Stimulated activated CD8-positive, alpha-beta memory T cell treated with anti-CD3 and anti-CD28 coated beads, Interleukin-15, amount 100 ng/mL, for 24 hours (primary cell): ENCODE results near the gene BCDIN3D.

Experiments
- DNase-seq: peaks from one replicate; pipeline ENCODE4 v3.0.0-alpha.2; 2020; ENCODE audit warnings: low read depth

The BCDIN3D gene

DNA sequence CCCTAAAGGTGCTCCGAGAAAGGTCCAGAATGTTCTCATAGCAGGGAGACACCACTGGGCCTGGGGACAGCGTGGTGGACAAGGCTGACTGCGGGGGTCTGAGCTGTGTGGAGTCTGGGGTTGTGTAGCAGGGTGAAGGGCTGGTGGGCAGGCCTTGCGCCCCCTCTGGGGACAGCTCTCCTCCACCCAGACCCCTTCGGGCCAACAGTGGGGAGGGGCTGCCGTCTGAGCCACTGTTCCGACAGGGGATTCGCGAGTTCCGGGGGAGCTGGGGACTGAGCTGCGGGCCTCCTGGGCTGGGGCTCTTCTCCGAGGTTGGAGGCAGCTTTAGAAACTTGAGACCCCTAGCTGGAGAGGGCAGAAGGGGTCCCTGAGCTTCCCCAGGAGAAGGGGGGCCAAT is 46.8 kb downstream of the BCDIN3D start:
- DNase-seq = no peak

DNA sequence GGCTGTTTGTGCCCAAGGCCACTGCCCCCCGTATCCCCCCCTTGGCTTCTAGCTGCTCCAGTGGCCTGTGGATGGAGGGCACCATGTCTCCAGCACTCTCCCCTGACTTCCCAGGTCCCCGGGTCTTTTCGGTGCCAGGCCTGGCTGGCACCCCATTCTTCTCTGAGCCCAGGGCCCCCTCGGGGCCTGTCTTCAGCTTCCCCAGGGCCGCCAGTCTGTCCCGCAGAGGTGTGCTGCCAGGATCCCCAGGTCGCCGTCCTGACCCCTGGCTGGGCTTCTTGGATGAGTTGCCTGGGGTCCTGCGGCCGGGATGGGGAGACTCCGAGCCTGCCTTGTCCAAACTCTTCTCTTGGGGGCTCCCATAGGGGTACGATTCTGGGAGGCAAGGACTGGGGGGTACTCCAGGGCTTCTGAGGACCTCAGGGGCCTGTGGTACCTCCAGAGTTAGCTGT is 47.2 kb downstream of the BCDIN3D start:
- no peak for DNase-seq

DNA sequence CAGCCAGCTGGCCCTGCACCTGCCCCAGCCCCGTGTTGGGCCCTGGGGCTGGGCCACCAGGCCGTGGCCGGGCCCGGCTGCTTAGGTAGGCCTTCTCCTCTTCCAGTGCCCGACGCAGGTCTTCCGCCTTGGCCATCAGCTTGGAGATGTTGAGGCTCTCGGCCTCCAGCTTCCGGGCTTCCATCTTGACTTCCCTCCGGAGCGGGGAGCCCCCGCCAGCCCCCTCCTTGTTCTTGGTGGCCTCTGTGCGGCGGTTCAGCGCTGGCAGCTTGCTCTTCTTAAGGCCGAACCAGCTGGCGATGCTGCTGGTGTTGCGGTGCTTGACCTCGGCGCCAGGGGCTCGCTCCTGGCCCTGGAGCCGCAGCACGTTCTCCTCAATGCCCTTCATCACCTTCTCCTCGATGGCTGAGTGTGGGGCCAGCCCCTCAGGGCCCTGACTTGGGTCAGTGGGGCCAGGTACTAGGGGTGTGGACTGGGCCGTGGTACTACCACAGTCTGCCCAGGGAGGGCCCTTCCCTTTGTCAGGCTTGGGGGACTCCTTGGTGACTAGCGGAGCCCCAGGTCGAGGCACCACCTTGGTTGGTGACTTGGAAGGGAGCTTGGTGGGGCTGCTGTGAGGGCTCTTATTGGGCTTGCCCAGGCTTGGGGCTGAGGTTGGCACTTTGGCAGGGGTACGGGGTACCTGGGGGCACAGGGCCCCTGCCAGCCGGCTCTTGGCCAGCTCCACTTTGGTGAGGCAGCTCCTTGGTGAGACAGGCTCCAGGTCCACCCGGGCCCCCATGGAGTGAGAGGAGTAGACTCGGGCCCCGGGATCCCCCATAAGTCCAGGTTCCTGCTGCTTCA is 47.9 kb downstream of the BCDIN3D start:
- no peak for DNase-seq

DNA sequence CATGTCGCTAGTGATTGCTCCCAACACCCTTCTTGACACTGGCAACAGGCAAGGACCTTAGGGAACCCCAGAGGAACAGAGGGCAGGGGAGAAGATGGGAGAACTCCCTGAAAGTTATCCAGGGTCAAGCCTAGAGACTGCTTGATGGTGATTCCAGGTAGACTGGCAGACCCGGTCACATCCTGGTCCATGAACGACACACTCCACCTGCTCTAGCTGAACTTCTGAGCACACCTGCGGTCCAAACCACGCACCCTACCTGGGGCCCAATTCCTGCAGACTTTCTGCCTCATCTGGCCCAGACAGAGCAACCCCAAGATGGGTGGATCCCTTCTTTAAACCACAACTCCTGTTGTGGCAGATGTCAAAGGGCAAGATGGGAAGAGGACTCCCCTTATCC is 48.9 kb downstream of the BCDIN3D start:
- no peak for DNase-seq

DNA sequence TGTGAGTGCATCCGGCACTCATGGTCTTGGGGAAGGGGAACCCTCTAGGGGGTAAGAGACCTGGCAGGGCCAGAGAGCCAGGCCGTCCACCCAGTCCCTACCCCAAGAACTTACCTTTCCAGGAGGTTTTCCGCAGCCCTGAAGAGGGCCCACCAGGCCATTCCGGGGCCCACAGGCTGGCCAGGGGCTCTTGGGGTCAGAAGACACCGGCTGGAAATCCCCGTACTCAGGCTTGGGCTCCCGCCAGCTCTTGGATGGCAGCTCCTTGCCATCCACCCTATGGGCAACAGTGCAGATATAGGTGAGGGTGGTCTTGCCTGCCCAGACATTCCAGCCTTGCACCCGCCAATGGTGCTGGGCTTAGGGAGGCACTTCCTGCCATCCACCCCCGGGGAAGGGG is 49.3 kb downstream of the BCDIN3D start:
- DNase-seq = no peak

DNA sequence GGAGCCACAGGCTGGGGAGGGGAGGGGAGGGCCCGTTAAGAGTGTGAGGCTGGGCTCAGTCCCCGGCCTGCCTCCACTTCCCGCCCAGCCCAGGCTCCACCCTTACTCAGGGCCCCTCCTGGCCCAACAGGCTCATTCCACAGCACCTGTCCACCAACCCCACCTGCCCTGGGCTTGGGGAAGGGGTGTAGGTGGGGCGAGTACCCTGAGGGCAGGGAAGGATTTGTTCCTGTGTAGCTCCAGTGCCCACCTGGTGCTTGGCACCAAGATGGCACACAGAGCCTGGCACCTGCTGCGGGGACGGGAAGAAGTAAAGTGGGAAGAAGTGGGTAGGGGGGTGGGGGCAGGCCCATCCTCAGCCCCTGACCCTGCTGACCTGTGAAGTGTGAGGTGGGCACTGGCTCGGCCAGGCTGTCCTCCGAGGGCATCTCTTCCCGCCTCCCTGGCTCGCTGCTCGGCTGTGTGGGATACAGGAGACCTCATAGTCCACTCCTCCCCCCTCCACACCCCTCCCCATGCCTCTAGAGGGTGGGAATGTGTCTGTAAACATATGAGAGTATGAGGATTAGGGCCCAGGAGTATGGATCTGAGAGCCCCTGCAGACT is 49.8 kb downstream of the BCDIN3D start:
- DNase-seq = no peak

DNA sequence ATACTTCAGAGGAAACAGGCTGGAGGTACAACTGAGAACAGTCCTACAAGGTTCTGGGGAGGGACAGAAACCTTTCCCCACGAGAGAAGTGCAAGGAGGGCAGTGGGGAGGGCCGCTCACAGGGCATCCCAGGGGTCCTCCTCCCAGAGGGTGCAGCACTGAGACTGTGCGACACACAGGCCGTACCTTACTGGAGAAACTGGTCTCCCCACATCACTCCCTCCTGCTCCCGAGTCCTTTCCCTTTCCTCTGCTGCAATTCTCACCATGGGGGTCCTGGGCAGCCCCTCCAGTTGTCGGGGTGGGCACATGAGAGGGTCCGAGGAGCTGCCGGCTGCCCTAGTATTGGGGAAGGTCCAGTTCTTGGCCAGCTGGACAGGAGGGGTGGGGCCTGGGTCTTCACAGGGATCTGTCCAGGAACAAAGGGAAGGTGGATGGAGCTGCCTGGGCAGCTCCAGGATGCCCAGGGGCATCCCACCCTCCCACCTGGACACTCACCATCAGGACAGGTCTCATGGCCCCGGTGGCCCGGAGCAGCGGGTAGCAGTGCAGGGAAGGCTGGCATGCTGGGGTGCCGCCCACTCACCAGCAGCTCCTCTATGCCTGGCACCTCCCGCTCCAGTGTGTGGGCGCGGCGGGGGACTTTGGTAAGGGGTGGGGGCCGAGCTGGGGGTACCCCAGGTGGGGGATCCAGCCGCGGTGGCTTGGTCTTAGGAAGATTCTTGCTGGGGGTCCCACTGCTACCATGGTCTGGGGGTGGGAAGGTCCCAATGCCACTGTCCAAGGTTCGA is 50.5 kb downstream of the BCDIN3D start:
- no peak for DNase-seq

DNA sequence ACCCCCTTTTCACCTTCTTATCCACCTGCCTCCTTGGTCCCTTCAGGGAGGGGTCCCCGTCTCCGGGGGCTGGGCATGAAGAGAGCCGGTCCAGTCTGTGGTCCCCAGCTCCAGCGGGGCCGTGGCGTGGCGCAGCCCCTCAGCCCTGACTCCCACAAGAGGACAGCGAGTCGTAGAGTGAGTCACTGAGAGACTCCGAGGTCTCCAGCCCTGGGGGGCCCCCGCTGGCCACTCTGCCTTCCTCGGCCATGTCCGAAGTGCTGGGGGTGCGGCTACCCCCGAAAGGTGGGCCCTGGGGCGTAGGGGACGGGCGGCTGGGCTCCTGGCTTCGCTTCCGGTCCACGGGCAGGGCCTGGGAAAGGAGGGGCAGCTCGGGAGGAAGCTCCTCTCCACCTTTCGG is 51.2 kb downstream of the BCDIN3D start:
- no peak for DNase-seq

DNA sequence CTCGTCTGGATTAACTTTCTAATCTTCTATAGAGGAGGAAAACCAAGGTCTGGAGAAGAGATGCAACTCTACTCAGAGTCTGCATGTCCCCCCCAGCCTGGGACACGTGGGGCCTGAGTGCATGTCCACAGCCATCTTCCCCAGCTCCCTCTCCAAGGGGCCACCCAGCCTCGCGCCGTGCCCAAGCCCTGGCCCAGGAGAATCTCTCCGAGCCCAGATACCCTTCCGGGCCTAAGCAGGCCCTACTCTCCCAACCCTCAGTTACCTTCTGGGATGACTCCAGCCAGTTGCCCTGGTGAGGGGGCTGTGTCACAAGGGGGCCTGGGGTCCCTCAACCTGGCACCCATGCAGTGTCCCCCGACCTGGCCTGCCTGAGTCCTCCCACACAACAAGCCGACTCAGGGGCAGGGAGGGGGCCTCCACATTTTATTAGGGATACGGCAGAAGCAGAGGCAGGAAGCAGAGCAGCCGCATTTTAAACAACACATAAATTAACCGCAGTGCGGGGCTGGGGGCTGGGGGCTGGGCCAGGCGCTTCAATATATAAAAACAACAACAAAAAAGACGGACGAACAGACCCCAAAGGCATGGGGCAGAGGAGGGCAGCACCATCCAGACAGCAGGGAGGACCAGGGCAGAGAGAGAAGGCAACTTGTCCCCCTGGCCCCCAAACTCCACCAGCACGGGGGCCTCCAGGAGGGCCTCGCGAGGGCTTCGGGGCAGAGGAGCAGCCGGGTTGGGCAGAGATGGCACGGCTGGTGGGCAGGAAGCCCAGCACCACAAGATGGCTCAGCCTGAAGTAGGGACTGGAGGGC is 52.0 kb downstream of the BCDIN3D start:
- DNase-seq = no peak

DNA sequence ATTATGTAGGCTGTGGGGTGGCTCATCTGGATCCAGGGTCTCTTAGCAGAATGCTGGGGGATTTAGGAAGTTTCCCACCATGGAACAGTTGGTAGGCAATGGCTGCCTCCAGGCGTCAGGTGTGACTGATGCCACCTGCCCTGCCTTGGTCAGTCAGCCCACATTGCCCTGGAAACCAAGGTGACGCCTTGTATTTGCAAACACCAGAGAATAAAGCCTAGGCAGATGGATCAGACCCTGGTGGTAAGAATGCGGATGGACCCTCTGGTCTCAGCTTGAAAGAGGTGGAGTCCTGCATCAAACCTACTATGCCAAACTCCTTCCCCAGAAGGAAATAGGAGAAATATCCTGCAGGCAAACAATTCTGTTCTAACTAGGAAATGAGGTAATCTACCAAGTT is 52.9 kb downstream of the BCDIN3D start:
- no peak for DNase-seq

DNA sequence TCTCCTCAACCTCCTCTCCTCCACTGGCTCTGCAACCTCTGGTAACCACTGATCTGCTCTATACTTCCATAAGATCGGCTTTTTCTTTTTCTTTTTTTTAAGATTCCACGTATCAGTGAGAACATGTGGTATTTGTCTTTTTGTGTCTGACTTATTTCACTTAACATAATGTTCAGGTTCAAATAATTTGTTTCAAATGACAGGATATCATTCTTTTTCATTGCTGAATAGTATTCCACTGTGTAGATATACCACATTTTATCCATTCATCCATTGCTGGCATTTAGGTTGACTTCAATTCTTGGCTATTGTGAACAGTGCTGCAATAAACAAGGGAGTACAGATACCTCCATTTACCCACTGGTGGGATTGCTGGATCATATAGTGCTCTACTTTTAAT is 55.2 kb downstream of the BCDIN3D start:
- DNase-seq = no peak
